Right atrium auricular region (tissue), 2 donors: ENCODE data around the gene TWF2. TPM values are rescaled to one million over a fixed set of nuclear protein-coding genes. Genes with fewer than 3 reads are reported as not detected.

Source experiments
- DNase-seq: peaks from one replicate; pipeline ENCODE4 v3.0.0-alpha.2; 2019; ENCODE audit warnings: low spot score
- H3K27ac ChIP-seq, 2 donors: fragments of 200-600 bp; sonication (generic); 1 replicate in 1 of 2; 2 replicates in 1 of 2; pipeline ENCODE4 v1.5.1; 2016 to 2019
- H3K27me3 ChIP-seq, 2 donors: fragments of 200-600 bp; sonication (generic); one replicate each; pipeline versions ENCODE4 v1.5.1 to v1.6.0; 2017 to 2019
- H3K36me3 ChIP-seq: fragments of 200-600 bp; sonication (generic); one replicate; pipeline ENCODE4 v1.5.1; 2016
- H3K4me1 ChIP-seq, 2 donors: fragments of 200-600 bp; sonication (generic); one replicate each; pipeline versions ENCODE4 v1.5.1 to v1.6.0; 2017 to 2019
- H3K4me3 ChIP-seq, 2 donors: fragments of 200-600 bp; sonication (generic); 1 replicate in 1 of 2; 2 replicates in 1 of 2; pipeline ENCODE4 v1.5.1; 2017 to 2019; ENCODE audit warnings: mild to moderate bottlenecking in 1 of 2, moderate library complexity in 1 of 2
- H3K9me3 ChIP-seq, 2 donors: fragments of 200-600 bp; sonication (generic); one replicate each; pipeline ENCODE4 v1.5.1; 2019
- CTCF ChIP-seq, 2 donors: fragments of 200-600 bp; sonication (generic); IDR thresholded peaks; one replicate each; pipeline ENCODE4 v1.5.1; 2019; ENCODE audit warnings: antibody characterized with exemption in 2 of 2
- total RNA-seq, 2 donors: library from RNA; depleted of rRNA; stranded (reverse); fragments of >200 nt; gene quantifications; one replicate each; pipeline ENCODE4 v1.1.0, GENCODE V29; 2016

TWF2 gene
- total RNA-seq, 2 donors from 2014 or later, result 54.4 to 58.6 TPM

GRCh38 chr3:52194485-52195290, 44.3 kb downstream of the TWF2 start:
- TF ChIP-seq CTCF (IDR thresholded peaks at IDR 0.05), result no peak
- H3K4me1 ChIP-seq, result peaks cover 0 to 55% of the 10 kb centered on the region in 2 donors

GRCh38 chr3:52193065-52193464, 45.9 kb downstream of the TWF2 start:
- peaks cover 0 to 47% of the 10 kb centered on the region in 2 donors for H3K4me1 ChIP-seq
- no peak for DNase-seq
- no peaks in the 10 kb centered on the region for H3K27me3 ChIP-seq
- no peak for TF ChIP-seq CTCF (IDR thresholded peaks at IDR 0.05)
- H3K36me3 ChIP-seq, result no peaks in the 10 kb centered on the region
- H3K9me3 ChIP-seq, result no peaks in the 10 kb centered on the region
- H3K4me3 ChIP-seq, result no peak overlapping the region
- H3K27ac ChIP-seq, result no peak overlapping the region

More at GRCh38 chr3:52194485-52195290, 44.3 kb downstream of the TWF2 start:
- Histone ChIP-seq H3K4me3 (no peak overlapping the region), H3K27me3 (no peaks in the 10 kb centered on the region), H3K36me3 (no peaks in the 10 kb centered on the region), H3K27ac (no peak overlapping the region), H3K9me3 (no peaks in the 10 kb centered on the region)
- no peak for DNase-seq

- Histone ChIP-seq H3K4me3 (no peak overlapping the region), H3K27ac (no peak overlapping the region), H3K27me3 (no peaks in the 10 kb centered on the region), H3K4me1 (peaks cover 0 to 35% of the 10 kb centered on the region in 2 donors), H3K36me3 (no peaks in the 10 kb centered on the region), H3K9me3 (no peaks in the 10 kb centered on the region)
- DNase-seq, result no peak
- TF ChIP-seq CTCF (IDR thresholded peaks at IDR 0.05), result no peak
Measured at GRCh38 chr3:52191663-52192062, 47.3 kb downstream of the TWF2 start.

- no peaks in the 10 kb centered on the region for H3K9me3 ChIP-seq
- no peaks in the 10 kb centered on the region for H3K27me3 ChIP-seq
- H3K27ac ChIP-seq, result no peak overlapping the region
- no peak overlapping the region for H3K4me3 ChIP-seq
- no peaks in the 10 kb centered on the region for H3K36me3 ChIP-seq
- DNase-seq, result no peak
- peaks cover 0 to 28% of the 10 kb centered on the region in 2 donors for H3K4me1 ChIP-seq
- TF ChIP-seq CTCF (IDR thresholded peaks at IDR 0.05), result no peak
Measured at GRCh38 chr3:52190294-52191074, 48.5 kb downstream of the TWF2 start.

GRCh38 chr3:52188556-52188955, 50.4 kb downstream of the TWF2 start:
- no peak overlapping the region for H3K27ac ChIP-seq

More at GRCh38 chr3:52188556-52188955, 50.4 kb downstream of the TWF2 start:
- Histone ChIP-seq H3K27me3 (no peaks in the 10 kb centered on the region), H3K9me3 (no peaks in the 10 kb centered on the region), H3K36me3 (no peaks in the 10 kb centered on the region), H3K4me1 (peaks cover 0 to 28% of the 10 kb centered on the region in 2 donors), H3K4me3 (no peak overlapping the region)
- DNase-seq, result no peak
- TF ChIP-seq CTCF (IDR thresholded peaks at IDR 0.05), result no peak
